Panc1 (cell line): ENCODE data around the gene RYR3. TPM values are rescaled to one million over a fixed set of nuclear protein-coding genes. Genes with fewer than 3 reads are reported as not detected.

ENCODE experiments used
- ATAC-seq: fragments of 200-7000 bp; cut with Tn5 transposase; 2 replicates; pipeline ENCODE4 v1.9.1; 2020; ENCODE audit warnings: mild to moderate bottlenecking, moderate library complexity
- BruUV-seq: library from RNA; stranded (reverse); fragments of 400-500 nt; replicated peaks from 2 replicates; lab custom pipeline; 2021; lab: Mats Ljungman, UMichigan
- CTCF ChIA-PET: fragments of 300-600 bp; sonication (Branson Sonifier 250); formaldehyde crosslinking; loops from one replicate; lab custom pipeline; 2022; ENCODE audit warnings: antibody characterized with exemption; lab: Charles Lee
- POLR2A ChIA-PET: fragments of 300-600 bp; sonication (Branson Sonifier 250); formaldehyde crosslinking; loops from one replicate; lab custom pipeline; 2022; ENCODE audit warnings: antibody characterized with exemption; lab: Charles Lee
- DNase-seq: peaks from one replicate; pipeline ENCODE4 v3.0.0-alpha.2; 2010; ENCODE audit warnings: low read depth, low spot score
- H3K27ac ChIP-seq: 2 replicates; pipeline ENCODE4 v1.5.1; 2011; ENCODE audit warnings: mild to moderate bottlenecking, low read length, inconsistent platforms
- H3K27me3 ChIP-seq: fragments of 200-500 bp; sonication (Bioruptor generic); 2 replicates; pipeline ENCODE4 v1.6.0; 2014; ENCODE audit warnings: low read length, inconsistent platforms; ENCODE audit not compliant: control insufficient read depth, insufficient read depth
- H3K36me3 ChIP-seq: fragments of 200-500 bp; sonication (Bioruptor generic); 2 replicates; pipeline ENCODE4 v1.5.1; 2014; ENCODE audit warnings: inconsistent platforms, mild to moderate bottlenecking, low read length, moderate library complexity; ENCODE audit not compliant: control insufficient read depth, insufficient read depth
- H3K4me1 ChIP-seq: 2 replicates; pipeline ENCODE4 v1.5.1; 2011; ENCODE audit warnings: inconsistent platforms, mild to moderate bottlenecking, low read length, moderate library complexity; ENCODE audit not compliant: control insufficient read depth, insufficient read depth
- H3K4me3 ChIP-seq, 2 experiments: 2 replicates each; pipeline ENCODE4 v1.5.1; 2011 to 2012; ENCODE audit warnings: low read depth in 2 of 2, low read length in 2 of 2, mild to moderate bottlenecking in 2 of 2, inconsistent platforms in 1 of 2, moderate library complexity in 1 of 2
- H3K9me3 ChIP-seq: fragments of 200-500 bp; sonication (Bioruptor generic); 2 replicates; pipeline ENCODE4 v1.5.1; 2014; ENCODE audit warnings: low read depth, mild to moderate bottlenecking, inconsistent platforms, low read length, moderate library complexity; ENCODE audit not compliant: control insufficient read depth, insufficient read depth
- POLR2AphosphoS5 ChIP-seq: IDR thresholded peaks from 2 replicates; pipeline ENCODE4 v1.6.1; 2012; ENCODE audit warnings: mild to moderate bottlenecking, low read depth, low read length, moderate library complexity
- SIN3A ChIP-seq: IDR thresholded peaks from 2 replicates; pipeline ENCODE4 v1.6.1; 2012; ENCODE audit warnings: low read depth, mild to moderate bottlenecking, low read length, moderate library complexity, borderline replicate concordance; ENCODE audit not compliant: insufficient read depth
- TCF7L2 ChIP-seq: IDR thresholded peaks from 2 replicates; pipeline ENCODE4 v1.6.1; 2011; ENCODE audit warnings: mild to moderate bottlenecking, low read depth, low read length, inconsistent platforms
- in situ Hi-C: cut with HindIII; loops from 2 replicates; pipeline ENCODE4 v1.10.0; 2016; ENCODE audit warnings: low sequenced_read_pairs, low pct_unique_long_range_greater_than_20kb
- intact Hi-C: fragments of 100-400 bp; cut with micrococcal nuclease; formaldehyde crosslinking; loops from one replicate; pipeline ENCODE4 v1.10.0; 2022; ENCODE audit not compliant: unreplicated experiment
- total RNA-seq: library from RNA; stranded (reverse); gene quantifications from one replicate; pipeline ENCODE4 v1.2.1, GENCODE V29; 2021; ENCODE audit not compliant: unreplicated experiment
- TF ChIP-seq, protein P1 (sequence below), 2 experiments: IDR thresholded peaks; 2 replicates each; pipeline ENCODE4 v1.6.1; 2011 to 2012; ENCODE audit warnings: low read depth in 2 of 2, control low read depth in 1 of 2, low read length in 1 of 2, mild to moderate bottlenecking in 1 of 2, moderate library complexity in 1 of 2; ENCODE audit not compliant: insufficient read depth in 1 of 2
- TF ChIP-seq, protein P2 (sequence below): fragments of 450-650 bp; IDR thresholded peaks from 2 replicates; pipeline ENCODE4 v1.5.1; 2017; ENCODE audit warnings: mild to moderate bottlenecking

RYR3 gene
- total RNA-seq, 1 experiment from 2014 or later = not detected

DNA sequence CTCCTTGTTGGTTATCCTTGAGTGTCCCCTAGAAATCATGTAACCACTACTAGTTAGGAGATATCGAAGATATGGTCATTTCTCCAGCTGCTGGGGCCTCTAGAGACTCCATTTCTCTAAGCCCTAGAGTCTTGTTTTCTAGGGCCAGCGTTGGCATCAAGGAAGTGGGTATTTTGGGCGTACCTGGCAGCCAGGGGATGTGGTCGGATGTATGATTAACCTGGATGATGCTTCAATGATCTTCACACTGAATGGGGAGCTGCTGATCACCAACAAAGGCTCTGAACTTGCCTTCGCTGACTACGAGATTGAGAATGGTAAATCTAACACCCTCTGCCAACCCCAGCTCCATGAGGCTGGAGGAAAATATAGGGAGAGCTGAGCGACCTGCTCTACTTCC lies 325.5 kb downstream of the RYR3 start:
- CTCF ChIA-PET = no interaction called here
- intact Hi-C loops (no loop called here), in situ Hi-C loops (no loop called here)
- Histone ChIP-seq H3K4me1 (no peaks in the 10 kb centered on the region), H3K36me3 (no peaks in the 10 kb centered on the region), H3K4me3 (no peak overlapping the region), H3K27me3 (peaks cover 21% of the 10 kb centered on the region), H3K9me3 (no peaks in the 10 kb centered on the region), H3K27ac (no peak overlapping the region)
- POLR2A ChIA-PET = no interaction called here
- ATAC-seq (no peak), DNase-seq (no peak)
- no TSS peak for BruUV-seq
- TF ChIP-seq, protein P1, sequence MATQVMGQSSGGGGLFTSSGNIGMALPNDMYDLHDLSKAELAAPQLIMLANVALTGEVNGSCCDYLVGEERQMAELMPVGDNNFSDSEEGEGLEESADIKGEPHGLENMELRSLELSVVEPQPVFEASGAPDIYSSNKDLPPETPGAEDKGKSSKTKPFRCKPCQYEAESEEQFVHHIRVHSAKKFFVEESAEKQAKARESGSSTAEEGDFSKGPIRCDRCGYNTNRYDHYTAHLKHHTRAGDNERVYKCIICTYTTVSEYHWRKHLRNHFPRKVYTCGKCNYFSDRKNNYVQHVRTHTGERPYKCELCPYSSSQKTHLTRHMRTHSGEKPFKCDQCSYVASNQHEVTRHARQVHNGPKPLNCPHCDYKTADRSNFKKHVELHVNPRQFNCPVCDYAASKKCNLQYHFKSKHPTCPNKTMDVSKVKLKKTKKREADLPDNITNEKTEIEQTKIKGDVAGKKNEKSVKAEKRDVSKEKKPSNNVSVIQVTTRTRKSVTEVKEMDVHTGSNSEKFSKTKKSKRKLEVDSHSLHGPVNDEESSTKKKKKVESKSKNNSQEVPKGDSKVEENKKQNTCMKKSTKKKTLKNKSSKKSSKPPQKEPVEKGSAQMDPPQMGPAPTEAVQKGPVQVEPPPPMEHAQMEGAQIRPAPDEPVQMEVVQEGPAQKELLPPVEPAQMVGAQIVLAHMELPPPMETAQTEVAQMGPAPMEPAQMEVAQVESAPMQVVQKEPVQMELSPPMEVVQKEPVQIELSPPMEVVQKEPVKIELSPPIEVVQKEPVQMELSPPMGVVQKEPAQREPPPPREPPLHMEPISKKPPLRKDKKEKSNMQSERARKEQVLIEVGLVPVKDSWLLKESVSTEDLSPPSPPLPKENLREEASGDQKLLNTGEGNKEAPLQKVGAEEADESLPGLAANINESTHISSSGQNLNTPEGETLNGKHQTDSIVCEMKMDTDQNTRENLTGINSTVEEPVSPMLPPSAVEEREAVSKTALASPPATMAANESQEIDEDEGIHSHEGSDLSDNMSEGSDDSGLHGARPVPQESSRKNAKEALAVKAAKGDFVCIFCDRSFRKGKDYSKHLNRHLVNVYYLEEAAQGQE (IDR thresholded peaks at IDR 0.05; ENCODE audit: insufficient read depth in 1 of 2, low read depth in 2 of 2, low read length in 1 of 2) = no peak
- TF ChIP-seq TCF7L2 = no peak
- TF ChIP-seq, protein P2, sequence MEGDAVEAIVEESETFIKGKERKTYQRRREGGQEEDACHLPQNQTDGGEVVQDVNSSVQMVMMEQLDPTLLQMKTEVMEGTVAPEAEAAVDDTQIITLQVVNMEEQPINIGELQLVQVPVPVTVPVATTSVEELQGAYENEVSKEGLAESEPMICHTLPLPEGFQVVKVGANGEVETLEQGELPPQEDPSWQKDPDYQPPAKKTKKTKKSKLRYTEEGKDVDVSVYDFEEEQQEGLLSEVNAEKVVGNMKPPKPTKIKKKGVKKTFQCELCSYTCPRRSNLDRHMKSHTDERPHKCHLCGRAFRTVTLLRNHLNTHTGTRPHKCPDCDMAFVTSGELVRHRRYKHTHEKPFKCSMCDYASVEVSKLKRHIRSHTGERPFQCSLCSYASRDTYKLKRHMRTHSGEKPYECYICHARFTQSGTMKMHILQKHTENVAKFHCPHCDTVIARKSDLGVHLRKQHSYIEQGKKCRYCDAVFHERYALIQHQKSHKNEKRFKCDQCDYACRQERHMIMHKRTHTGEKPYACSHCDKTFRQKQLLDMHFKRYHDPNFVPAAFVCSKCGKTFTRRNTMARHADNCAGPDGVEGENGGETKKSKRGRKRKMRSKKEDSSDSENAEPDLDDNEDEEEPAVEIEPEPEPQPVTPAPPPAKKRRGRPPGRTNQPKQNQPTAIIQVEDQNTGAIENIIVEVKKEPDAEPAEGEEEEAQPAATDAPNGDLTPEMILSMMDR = no peak
- no peak for TF ChIP-seq POLR2AphosphoS5
- TF ChIP-seq SIN3A = no peak

DNA sequence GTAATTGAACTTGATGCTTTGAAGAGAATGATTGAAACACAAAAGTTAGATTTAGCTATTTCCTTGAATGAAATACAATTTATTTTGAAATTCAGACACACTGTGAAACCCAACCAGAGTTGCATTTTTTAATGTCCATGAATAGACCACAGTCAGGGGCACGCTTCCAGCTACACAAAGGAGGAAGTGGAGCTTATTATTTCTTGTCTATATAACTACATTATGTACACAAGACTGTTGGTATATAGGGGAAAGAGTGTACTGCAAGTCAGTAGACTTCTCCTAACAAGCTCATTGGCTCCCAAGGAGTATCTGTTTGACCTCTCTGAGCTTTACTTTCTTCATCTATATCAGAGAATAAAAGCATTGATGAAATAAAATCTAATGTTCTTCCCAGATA lies 326.2 kb downstream of the RYR3 start:
- H3K9me3 ChIP-seq = no peaks in the 10 kb centered on the region
- intact Hi-C loops = no loop called here
- ChIA-PET POLR2A (interaction anchor here (0.5 kb wide), 1 partner anchor 573 kb away, joined by 7 read pairs; the partner anchor contains the start of gene KATNBL1), CTCF (no interaction called here)
- H3K4me3 ChIP-seq = no peak overlapping the region
- H3K27ac ChIP-seq = no peak overlapping the region
- DNase-seq = no peak
- peaks cover 26% of the 10 kb centered on the region for H3K27me3 ChIP-seq
- no peak for ATAC-seq
- in situ Hi-C loops = no loop called here
- H3K4me1 ChIP-seq = no peaks in the 10 kb centered on the region
- TF ChIP-seq SIN3A (no peak), TCF7L2 (no peak), POLR2AphosphoS5 (no peak)
- no peaks in the 10 kb centered on the region for H3K36me3 ChIP-seq
- no TSS peak for BruUV-seq

DNA sequence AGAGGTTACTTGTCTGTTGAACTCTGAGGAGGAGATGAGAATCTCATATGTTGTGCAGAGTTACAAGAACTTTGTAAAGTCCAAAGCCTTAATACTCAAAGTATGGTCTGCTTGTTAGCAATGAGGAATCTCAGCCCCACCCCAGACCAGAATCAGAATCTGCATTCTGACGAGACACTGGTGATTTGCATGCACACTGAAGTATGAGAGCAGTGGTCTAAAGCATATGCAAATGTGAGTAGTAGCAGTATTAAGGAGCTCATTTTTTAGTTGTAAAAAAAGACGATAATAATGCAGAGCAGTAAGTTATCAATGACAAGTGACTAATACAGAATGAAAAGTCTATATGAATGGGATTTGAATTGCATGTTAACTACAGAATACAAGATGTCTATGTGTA lies 327.7 kb downstream of the RYR3 start:
- Histone ChIP-seq H3K4me3 (no peak overlapping the region), H3K36me3 (no peaks in the 10 kb centered on the region), H3K9me3 (no peaks in the 10 kb centered on the region), H3K27ac (no peak overlapping the region), H3K27me3 (peaks cover 35% of the 10 kb centered on the region), H3K4me1 (no peaks in the 10 kb centered on the region)
- in situ Hi-C loops = no loop called here
- ChIA-PET POLR2A (no interaction called here), CTCF (no interaction called here)
- ATAC-seq = no peak
- no peak for DNase-seq
- BruUV-seq = no TSS peak
- intact Hi-C loops = no loop called here
- TF ChIP-seq SIN3A (no peak), POLR2AphosphoS5 (no peak)
